Measurements from ENCODE around the gene CLDN3.
A peak's percentile ranks its signal among the peaks of the same experiment; 100 is the strongest.

The CLDN3 gene

DNA sequence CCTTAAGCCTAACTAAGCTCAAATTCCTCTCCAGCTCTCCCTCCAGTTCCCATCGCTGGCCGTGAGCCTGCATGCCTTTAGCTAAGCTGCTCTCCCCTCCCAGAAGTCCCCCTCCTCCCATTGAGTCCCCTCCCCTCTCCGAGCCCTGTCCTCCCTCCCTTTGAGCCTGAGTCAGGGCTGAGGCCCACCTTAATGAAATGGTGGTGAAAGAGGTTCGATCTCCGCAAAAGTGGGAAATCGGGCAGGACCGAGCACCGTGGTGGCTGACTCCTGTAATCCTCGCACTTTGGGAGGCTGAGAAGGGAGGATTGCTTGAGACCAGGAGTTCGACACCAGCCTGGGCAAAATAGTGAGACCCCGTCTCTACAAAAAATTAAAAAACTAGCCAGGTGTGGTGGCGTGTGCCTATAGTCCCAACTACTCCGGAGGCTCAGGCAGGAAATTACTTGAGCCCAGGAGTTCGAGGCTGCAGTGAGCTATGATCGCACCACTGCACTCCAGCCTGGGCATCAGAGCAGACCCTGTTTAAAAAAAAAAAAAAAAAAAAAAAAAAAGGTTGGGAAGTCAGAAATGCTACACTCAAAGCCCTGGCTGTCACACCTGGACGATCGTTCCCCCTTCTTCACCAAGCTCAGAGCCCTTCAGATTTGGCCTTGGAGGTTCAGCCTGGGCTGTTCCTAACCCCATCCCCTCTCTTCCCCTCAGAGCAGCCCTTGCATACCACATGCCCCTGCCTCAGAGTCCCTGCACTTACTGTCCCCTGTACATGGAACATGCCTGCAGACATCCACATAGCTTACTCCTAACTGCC, 995 bp upstream of the CLDN3 start:
- DNase-seq (ENCODE audit: low spot score): no peak

GRCh38 chr7:73769481-73770001, 529 bp downstream of the CLDN3 start:
- no peak for DNase-seq (ENCODE audit: low spot score)

GRCh38 chr7:73768641-73769480, 1.2 kb downstream of the CLDN3 start:
- DNase-seq (ENCODE audit: low spot score): no peak

- no peak for DNase-seq (ENCODE audit: low spot score)
These were observed 3.4 kb downstream of the CLDN3 start for GRCh38 chr7:73766556-73767229.

- DNase-seq (ENCODE audit: low spot score): no peak
These were observed 7.4 kb downstream of the CLDN3 start for GRCh38 chr7:73762659-73762999.

- no peak for DNase-seq (ENCODE audit: low spot score)
These were observed 8.0 kb downstream of the CLDN3 start for GRCh38 chr7:73761854-73762658.

DNA sequence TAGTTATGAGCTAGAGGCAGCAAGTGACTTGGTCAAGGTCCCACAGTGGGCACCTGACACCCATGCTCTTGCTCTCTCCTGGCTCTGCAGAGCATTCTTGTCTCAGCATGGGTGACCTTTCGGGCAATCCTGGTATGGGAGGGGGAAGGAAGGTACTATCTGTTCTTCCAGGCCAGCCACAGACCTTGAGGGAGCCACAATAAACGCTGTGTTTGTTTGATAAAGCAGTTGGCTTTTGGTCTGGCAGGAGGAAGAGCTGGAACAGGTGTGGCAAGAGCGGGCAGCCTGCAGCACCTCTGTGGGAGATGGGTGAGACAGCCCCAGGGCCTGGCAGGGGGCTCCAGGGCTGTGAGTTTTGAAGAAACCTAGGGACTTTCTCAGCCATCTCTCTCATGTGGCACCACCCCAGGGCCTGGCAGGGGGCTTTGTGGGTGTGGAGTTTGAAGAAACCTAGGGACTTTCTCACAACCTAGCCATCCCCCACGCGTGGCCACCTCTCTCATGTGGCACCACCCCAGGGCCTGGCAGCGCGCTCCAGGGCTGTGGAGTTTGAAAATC, 11.4 kb downstream of the CLDN3 start:
- DNase-seq (ENCODE audit: low spot score): no peak

- DNase-seq (ENCODE audit: low spot score): no peak
These were observed 19.9 kb downstream of the CLDN3 start for GRCh38 chr7:73749931-73750776.

- no peak for DNase-seq (ENCODE audit: low spot score)
These were observed 23.7 kb downstream of the CLDN3 start for GRCh38 chr7:73746378-73746777.

DNA sequence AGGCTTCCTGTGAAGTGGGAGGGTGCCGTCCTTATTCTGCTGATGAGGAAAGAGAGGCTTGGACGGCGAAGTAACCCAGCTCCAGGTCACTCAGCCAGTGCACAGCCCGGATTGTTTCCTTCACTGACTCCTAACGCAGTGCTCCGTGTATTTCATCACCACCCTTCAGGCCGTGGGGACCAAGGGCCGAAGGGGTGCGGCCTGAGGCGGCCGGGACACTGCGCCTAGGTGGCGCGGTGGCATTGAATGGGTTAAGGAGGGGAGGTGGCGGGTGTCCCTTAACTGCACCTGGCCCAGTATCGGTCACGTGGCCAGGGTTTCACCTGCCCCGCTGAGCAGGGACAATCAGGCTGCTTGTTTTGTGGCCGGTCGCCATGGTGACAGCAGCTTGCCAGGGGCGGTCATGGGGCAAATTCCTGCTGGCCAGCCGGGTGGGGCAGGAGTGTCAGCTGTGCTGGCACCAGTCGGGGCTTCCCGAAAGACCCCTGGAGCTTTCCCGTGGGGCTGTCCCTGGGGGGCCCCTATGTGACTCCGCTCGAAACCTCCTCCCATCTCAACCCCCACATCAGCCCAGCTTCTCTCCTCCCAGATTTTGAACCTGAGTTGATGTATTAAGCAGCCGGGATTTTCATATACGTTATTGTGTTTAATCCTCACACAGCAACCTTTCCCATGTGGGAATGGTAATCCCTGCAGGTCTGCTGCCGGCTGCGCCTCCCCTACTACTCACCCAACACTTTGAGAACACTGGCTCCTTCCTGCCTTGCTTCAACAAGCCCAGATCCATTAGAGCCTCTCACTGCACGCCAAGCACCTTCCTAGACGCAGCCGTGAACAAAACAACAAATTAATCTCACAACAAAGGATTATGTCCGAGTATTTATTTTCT, 27.1 kb downstream of the CLDN3 start:
- no peak for DNase-seq (ENCODE audit: low spot score)

DNA sequence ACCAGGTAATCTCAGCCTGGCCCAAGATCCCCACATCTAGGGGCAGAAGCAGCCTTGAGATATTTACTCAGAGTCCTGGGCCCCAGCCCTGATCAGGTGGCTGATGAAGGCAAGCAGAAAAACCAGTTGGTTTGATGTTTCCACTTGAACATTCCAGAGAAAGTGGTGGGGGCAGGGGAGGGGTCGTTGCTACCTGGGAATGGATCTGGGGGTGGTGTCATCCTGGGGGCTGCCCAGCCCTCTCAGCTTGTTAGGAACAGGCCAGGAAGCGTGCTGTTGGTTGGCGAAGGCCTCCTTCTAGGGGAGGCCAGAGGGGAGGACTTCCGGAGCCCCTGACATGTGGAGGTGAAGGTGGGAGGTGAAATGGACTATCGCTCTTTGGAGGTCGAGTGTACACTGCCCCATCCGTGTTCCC, 27.7 kb downstream of the CLDN3 start:
- no peak for DNase-seq (ENCODE audit: low spot score)

GRCh38 chr7:73741600-73741999, 28.5 kb downstream of the CLDN3 start:
- DNase-seq (ENCODE audit: low spot score): no peak

GRCh38 chr7:73740771-73741170, 29.3 kb downstream of the CLDN3 start:
- DNase-seq (ENCODE audit: low spot score): no peak

GRCh38 chr7:73740212-73740611, 29.9 kb downstream of the CLDN3 start:
- DNase-seq (ENCODE audit: low spot score): no peak

DNA sequence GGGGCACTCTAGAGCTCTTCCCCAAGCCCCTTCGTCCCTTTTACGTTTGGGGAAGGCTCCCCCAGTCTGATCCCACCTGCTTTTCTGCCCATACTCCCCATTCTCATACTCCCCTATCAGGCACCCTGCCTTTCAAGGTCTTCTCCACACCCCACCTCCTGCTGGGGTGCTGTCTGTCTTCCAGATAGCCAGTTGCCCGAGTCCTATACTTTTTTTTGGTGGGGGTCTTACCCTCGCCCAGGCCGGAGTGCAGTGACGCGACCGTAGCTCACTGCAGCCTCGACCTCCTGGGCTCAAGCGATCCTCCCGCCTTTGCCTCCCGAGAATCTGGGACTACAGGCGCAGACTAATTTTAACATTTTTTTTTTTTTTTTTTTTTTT, 30.7 kb downstream of the CLDN3 start:
- DNase-seq (ENCODE audit: low spot score): no peak

- peak; percentile 99 for DNase-seq (ENCODE audit: low spot score)
These were observed 31.3 kb downstream of the CLDN3 start, which contains the start of gene ABHD11 for GRCh38 chr7:73738612-73739386. Gene ABHD11 (minus strand): TSS chr7:73738802. CDS start chr7:73738770, 32 bp downstream.

- peak; percentile 72 for DNase-seq (ENCODE audit: low spot score)
These were observed 31.9 kb downstream of the CLDN3 start for GRCh38 chr7:73738220-73738611.

DNA sequence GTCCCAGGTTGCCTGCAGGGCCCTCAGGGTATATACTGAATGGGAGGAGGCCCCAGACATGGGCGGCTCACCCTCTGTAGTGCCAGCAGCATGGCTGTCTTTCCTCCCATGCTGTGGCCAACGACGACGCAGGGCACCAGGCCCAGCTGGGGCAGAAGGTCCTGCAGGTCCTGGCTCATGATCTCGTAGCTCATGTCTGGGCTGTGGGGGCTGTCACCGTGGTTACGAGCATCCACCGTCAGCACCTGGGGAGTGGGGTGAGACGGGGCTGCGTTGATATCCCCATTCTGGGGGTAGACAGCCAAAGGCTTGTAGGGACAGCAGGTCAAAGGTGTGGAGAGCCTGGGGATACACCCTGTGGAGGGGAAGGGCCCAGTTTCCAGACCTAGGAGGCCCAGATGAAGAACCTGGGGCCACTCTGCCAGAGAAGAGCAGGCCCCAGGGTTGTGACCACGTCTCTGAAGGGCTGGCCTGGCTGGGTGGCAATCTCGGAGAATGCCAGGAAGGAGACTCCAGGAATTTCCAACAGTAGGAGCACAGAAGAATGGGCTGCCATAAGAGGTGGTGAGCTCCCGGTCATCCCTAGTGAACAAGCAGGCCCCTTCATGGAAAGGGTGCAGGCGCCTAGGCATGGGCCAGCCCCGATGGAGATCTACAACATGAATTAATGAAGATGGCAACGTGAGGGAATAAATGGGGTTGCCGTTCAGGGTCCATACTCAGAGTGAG, 32.4 kb downstream of the CLDN3 start:
- no peak for DNase-seq (ENCODE audit: low spot score)
